Small intestine (tissue), 7 donors: ENCODE measurements around the gene APH1A. TPM values are rescaled to one million over a fixed set of nuclear protein-coding genes. Genes with fewer than 3 reads are reported as not detected.
A peak's percentile ranks its signal among the peaks of the same experiment; 100 is the strongest.

Experiments
- DNase-seq, 2 donors: peaks; one replicate each; pipeline versions ENCODE4 v3.0.0 to v3.0.0-alpha.2; 2013
- FAIRE-seq: peaks from 2 replicates; lab custom pipeline; 2012; peaks lifted over from hg19 to GRCh38; lab: Jason Lieb, UNC
- H3K27ac ChIP-seq, 3 donors: one replicate each; pipeline ENCODE4 v1.5.1; 2013; ENCODE audit warnings: low read length in 2 of 3, mild to moderate bottlenecking in 2 of 3, control low read depth in 1 of 3, inconsistent platforms in 1 of 3, low read depth in 1 of 3, moderate library complexity in 1 of 3
- H3K27me3 ChIP-seq, 3 donors: one replicate each; pipeline ENCODE4 v1.6.1; 2013; ENCODE audit warnings: low read length in 3 of 3, inconsistent platforms in 1 of 3; ENCODE audit not compliant: control insufficient read depth in 3 of 3, insufficient read depth in 3 of 3
- H3K36me3 ChIP-seq, 3 donors: one replicate each; pipeline ENCODE4 v1.6.1; 2013; ENCODE audit warnings: low read length in 3 of 3, inconsistent platforms in 1 of 3, low read depth in 1 of 3, mild to moderate bottlenecking in 1 of 3, moderate library complexity in 1 of 3; ENCODE audit not compliant: control insufficient read depth in 3 of 3, insufficient read depth in 2 of 3
- H3K4me1 ChIP-seq, 3 donors: one replicate each; pipeline ENCODE4 v1.6.1; 2013; ENCODE audit warnings: low read length in 2 of 3, inconsistent platforms in 1 of 3, low read depth in 1 of 3, mild to moderate bottlenecking in 1 of 3, moderate library complexity in 1 of 3; ENCODE audit not compliant: control insufficient read depth in 3 of 3, insufficient read depth in 2 of 3
- H3K4me3 ChIP-seq, 3 donors: one replicate each; pipeline ENCODE4 v1.5.1; 2013; ENCODE audit warnings: low read length in 3 of 3, control low read depth in 1 of 3, inconsistent platforms in 1 of 3, low read depth in 1 of 3, mild to moderate bottlenecking in 1 of 3, moderate library complexity in 1 of 3
- H3K9me3 ChIP-seq, 2 donors: one replicate each; pipeline ENCODE4 v1.6.1; 2013; ENCODE audit warnings: low read depth in 1 of 2, low read length in 1 of 2; ENCODE audit not compliant: control insufficient read depth in 2 of 2, insufficient read depth in 1 of 2
- WGBS, 3 donors: extraction: QIAGEN DNeasy Blood & Tissue Kit; methylation state at CpG; one replicate each; pipeline ENCODE4 v1.1.7; 2013; 5-methylcytosine and 5-hydroxymethylcytosine counted together
- polyA plus RNA-seq, 4 donors: library from polyadenylated mRNA; stranded (reverse) in 3 of 4; unstranded in 1 of 4; fragments of 200-250 nt in 3 of 4; fragments of 120-200 nt in 1 of 4; gene quantifications; one replicate each; pipeline versions ENCODE4 v1.2.1 to v1.2.3, GENCODE V29; 2013
- donor health status: healthy with polysubstance abuse.
- donor health status: control.
- donor health status: control.
- donor health status: Bipolar disorder and iron deficiency.
- donor health status: healthy.

The APH1A gene
- polyA plus RNA-seq, 4 donors = 89.2 to 206 (median 144) TPM

DNA sequence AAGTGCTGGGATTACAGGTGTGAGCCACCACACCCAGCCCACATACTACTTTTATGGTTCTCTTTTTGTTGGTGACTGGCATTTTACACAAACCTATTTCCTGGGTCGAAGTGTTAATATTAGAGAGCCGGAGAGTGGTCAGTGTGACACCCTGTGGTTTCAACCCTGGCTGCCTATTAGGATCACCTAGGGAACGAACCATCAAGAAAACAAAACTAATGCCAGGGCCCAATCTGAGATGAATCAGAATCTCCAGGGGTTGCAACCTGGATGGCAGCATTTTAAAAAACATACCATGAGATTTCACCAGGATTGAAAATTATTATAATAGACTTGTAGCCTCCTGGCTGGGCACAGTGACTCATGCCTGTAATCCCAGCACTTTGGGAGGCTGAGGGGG, 30.9 kb upstream of the APH1A start:
- DNase-seq = no peak
- no peak overlapping the region for H3K4me3 ChIP-seq
- H3K9me3 ChIP-seq = no peaks in the 10 kb centered on the region
- H3K27me3 ChIP-seq = no peaks in the 10 kb centered on the region
- no peaks in the 10 kb centered on the region for H3K4me1 ChIP-seq
- H3K27ac ChIP-seq = no peak overlapping the region
- no peak for FAIRE-seq
- peaks cover 0 to 50% (median 8%) of the 10 kb centered on the region in 3 donors for H3K36me3 ChIP-seq
- 89 to 95% (median 94%) methylated on average over 3 of the region's 3 CpGs for WGBS, 3 donors

DNA sequence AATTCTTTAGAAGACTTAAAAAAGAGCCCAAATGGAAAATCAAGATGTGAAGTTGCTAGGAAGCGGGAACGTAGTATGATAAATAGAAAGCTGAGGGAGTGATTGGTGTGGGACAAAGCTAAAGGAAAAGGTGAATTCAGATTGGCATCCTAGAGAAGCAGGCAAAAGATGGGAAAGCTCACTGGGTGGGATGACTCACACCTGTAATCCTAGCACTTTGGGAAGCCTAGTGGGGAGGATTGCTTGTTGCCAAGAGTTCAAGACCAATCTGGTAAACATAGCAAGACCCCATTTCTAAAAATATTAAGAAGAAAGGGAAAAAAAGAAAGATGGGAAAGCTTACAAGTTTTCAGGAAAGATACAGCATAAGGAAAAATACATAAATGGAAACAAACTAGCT, 26.7 kb upstream of the APH1A start:
- Histone ChIP-seq H3K36me3 (peaks cover 0 to 31% (median 3%) of the 10 kb centered on the region in 3 donors), H3K27me3 (no peaks in the 10 kb centered on the region), H3K9me3 (no peaks in the 10 kb centered on the region), H3K4me1 (no peaks in the 10 kb centered on the region), H3K4me3 (no peak overlapping the region), H3K27ac (no peak overlapping the region)
- WGBS, 3 donors = 97 to 100% (median 100%) methylated on average over 2 of the region's 2 CpGs
- DNase-seq (no peak), FAIRE-seq (no peak)

DNA sequence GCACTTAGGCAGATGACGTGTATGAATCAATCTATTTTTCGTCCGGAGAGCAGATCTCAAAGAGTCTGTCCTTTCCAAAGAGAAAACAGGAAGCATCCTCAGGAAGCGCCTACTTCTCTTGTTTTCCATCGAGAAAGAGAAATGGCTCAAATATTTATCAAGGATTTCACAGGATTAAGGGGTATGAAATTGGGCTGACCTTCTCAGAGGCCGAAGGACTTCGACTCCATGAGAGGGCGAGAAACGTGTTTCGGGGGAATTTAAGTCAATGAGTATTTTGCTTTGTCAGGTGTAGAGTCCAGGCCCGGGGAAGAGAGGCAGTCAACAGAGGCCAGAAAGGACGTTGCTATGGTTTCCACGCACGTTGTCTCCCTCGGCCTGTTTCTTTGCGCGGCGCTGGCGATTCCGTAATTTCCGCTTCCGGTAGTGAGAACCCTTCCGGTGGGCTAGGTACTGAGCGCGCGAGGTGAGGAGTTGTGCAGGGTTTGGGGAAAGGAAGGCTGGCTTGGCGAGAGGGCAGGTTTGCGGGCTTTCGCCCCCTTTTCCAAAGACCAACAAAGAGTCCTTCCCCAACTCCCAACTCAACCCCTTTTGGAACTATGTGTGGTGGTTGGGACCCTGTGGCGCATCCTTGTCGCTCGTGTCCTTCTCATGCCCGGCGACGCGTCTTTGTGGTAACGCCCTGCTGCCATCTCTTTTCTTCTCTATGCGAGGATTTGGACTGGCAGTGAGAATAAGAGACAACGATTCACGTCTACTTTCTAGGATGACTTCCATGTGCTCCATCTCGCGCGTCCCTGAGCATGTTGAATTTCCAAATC, 24.8 kb upstream of the APH1A start, which contains the start of gene MRPS21:
Gene MRPS21, plus strand, starts transcription at position 429 of the 821 bp plus-strand sequence. CDS start 506 bp downstream, outside the sequence.
- no peak for FAIRE-seq

DNA sequence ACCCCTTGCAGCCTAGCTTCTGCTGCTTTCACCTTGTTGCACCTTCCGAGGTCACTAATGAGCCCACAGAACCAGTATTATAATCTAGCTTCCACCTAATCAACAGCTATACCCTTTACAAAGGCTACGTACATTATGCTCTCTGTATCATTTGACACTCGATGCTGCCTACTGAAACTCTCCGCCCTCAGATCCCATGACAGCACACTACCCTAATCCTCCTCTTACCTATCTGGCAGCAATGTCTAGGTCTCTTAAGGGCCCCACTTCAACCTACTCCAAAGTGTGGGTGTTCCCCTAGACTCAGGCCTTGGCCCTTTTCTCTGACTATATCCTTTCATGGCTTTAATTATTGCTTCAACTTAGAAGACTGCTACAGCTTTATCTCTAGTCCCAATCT, 20.0 kb upstream of the APH1A start:
- 91% methylated on average over 4 of the region's 4 CpGs for WGBS, 3 donors
- no peak for FAIRE-seq
- Histone ChIP-seq H3K9me3 (no peaks in the 10 kb centered on the region), H3K27me3 (no peaks in the 10 kb centered on the region), H3K4me1 (no peaks in the 10 kb centered on the region), H3K27ac (no peak overlapping the region), H3K36me3 (no peaks in the 10 kb centered on the region), H3K4me3 (no peak overlapping the region)
- no peak for DNase-seq

More for the DNA sequence above, 24.8 kb upstream of the APH1A start, which contains the start of gene MRPS21:
- Histone ChIP-seq H3K4me3 (peak within 1 kb of the TSS; percentile 58 to 72 (median 65)), H3K36me3 (peaks cover 0 to 19% (median 3%) of the 10 kb centered on the region in 3 donors), H3K27me3 (no peaks in the 10 kb centered on the region), H3K9me3 (no peaks in the 10 kb centered on the region), H3K27ac (peak within 1 kb of the TSS; percentile 74 to 89 (median 78)), H3K4me1 (no peaks in the 10 kb centered on the region)
- 5 to 9% (median 9%) methylated on average over 43 of the region's 43 CpGs for WGBS, 3 donors
- DNase-seq = peak; percentile 93 to 96

DNA sequence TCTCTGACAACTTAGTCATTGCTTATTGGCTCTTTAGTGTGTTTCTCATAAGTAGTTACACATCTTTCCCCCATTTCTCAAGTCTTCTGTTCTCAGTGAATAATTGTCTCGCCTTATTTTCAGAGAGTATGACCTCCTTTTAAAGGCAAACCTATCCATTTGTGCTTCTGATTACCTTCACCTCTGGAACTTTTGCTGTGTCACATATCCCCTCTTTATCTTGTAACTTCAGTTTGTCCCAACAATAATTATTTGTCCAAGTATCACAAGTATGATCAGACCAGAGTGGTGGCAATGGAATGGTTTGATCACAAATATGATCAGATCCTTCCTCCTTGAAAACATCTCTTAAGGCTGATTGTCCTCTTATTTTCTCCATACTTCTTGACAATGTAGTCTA, 19.6 kb upstream of the APH1A start:
- Histone ChIP-seq H3K27me3 (peaks cover 0 to 1% (median 0%) of the 10 kb centered on the region in 3 donors), H3K36me3 (no peaks in the 10 kb centered on the region), H3K4me3 (no peak overlapping the region), H3K4me1 (no peaks in the 10 kb centered on the region), H3K9me3 (no peaks in the 10 kb centered on the region), H3K27ac (no peak overlapping the region)
- 84 to 92% (median 85%) methylated on average over 1 of the region's 1 CpG for WGBS, 3 donors
- no peak for FAIRE-seq
- DNase-seq = no peak

DNA sequence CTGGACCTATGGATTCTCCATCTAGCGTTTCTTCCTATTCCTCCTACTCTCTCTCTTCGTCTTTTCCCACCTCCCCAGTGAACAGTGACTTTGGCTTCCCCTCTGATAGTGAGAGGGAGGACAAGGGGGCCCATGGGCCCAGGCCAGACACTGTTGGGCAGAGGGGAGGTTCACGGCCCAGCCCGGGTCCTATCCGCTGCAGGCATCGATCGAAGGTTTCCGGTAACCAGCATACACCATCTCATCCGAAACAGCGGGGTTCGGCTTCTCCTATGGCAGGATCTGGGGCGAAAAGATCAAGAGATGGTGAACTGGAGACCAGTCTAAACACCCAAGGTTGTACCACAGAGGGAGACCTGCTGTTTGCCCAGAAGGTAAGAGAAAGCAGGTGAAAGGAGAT, 14.4 kb upstream of the APH1A start:
- Histone ChIP-seq H3K27me3 (peaks cover 0 to 16% (median 0%) of the 10 kb centered on the region in 3 donors), H3K36me3 (no peaks in the 10 kb centered on the region), H3K27ac (no peak overlapping the region), H3K9me3 (peaks cover 0 to 2% of the 10 kb centered on the region in 2 donors), H3K4me1 (peaks cover 0 to 32% (median 2%) of the 10 kb centered on the region in 3 donors), H3K4me3 (peak overlapping the region in 1 of 3 donors; percentile 46)
- 89 to 91% (median 90%) methylated on average over 12 of the region's 12 CpGs for WGBS, 3 donors
- FAIRE-seq (no peak), DNase-seq (no peak)

DNA sequence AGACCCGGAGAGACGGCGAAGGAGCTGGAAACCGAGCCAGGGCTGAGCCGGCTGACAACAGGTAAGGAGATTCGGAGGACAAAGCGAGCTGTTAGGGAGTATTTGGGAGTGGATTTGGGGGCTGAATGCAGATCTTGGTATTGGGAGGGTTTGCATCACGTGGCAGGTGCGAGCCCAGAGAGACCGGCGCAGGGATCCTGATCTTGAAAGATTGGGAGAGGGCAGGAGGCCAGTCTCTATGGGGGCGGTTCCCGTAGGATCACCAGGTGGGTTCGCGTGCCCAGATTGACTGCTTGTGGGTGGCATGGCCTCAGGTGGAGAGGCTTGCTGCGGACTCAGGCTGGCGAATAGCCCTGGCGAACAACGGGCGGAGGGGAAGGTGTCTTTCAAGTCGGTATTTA, 13.7 kb upstream of the APH1A start:
- peaks cover 0 to 2% of the 10 kb centered on the region in 2 donors for H3K9me3 ChIP-seq
- H3K36me3 ChIP-seq = no peaks in the 10 kb centered on the region
- peak overlapping the region in 2 of 3 donors; percentile 10 to 77 for H3K27ac ChIP-seq
- DNase-seq = no peak
- H3K4me1 ChIP-seq = peaks cover 0 to 32% (median 2%) of the 10 kb centered on the region in 3 donors
- peaks cover 0 to 16% (median 0%) of the 10 kb centered on the region in 3 donors for H3K27me3 ChIP-seq
- FAIRE-seq = no peak
- H3K4me3 ChIP-seq = peak overlapping the region in 2 of 3 donors; percentile 44 to 46
- 7 to 16% (median 13%) methylated on average over 21 of the region's 21 CpGs for WGBS, 3 donors

DNA sequence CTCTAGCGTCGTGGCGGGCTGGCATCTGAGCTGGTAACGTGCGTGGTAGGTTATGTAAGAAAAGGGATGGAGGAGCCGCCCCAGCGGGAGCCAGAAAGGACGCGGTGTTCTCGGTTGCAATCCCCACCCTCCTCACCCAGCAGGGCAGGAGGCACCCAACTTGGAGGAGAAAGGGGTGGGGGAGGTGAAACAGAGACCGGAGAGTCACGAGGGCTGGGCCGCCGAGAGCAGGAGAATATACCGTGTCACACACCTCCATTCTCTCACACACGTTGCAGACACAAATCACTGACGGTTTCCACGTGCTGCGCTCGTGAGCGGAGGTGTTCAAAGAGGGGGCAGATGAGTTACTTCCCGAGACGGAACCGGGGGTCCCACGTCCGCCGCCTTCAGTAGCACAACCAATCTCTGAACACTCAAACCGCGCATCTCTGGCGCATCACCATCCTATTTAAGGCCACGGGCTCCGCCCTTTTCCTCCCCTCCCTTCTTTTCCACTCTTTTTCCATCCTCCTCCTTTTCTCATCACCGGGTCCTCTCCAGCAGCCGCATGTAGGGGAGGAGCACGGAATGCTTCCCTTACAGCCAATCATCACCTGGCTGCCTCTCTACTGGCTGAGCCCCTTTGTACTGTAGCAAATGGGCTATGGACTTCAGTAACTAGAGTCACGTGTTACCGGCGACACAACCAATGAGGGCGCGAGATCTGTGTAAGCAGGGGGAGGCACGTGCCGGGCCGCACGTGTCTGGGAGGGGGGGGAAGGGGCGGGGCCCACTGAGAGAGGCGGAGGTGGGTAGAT, 13.1 kb upstream of the APH1A start, which contains the start of gene CIART:
Gene CIART, plus strand, starts transcription at position 797 of the 800 bp plus-strand sequence. CDS start 714 bp downstream, outside the sequence.
- peak within 1 kb of the TSS; percentile 34 to 78 (median 77) for H3K27ac ChIP-seq
- H3K4me1 ChIP-seq = peaks cover 0 to 32% (median 2%) of the 10 kb centered on the region in 3 donors
- WGBS, 3 donors = 0 to 1% (median 0%) methylated on average over 44 to 46 of the region's 46 CpGs
- peak; percentile 96 for DNase-seq
- peak within 1 kb of the TSS; percentile 3 to 48 (median 44) for H3K4me3 ChIP-seq
- H3K9me3 ChIP-seq = peaks cover 0 to 2% of the 10 kb centered on the region in 2 donors
- FAIRE-seq = no peak
- peaks cover 0 to 16% (median 0%) of the 10 kb centered on the region in 3 donors for H3K27me3 ChIP-seq
- H3K36me3 ChIP-seq = no peaks in the 10 kb centered on the region
